Neural cell (in vitro differentiated cells): ENCODE results near the gene RSPO4.
A peak's percentile ranks its signal among the peaks of the same experiment; 100 is the strongest.

Experiments used
- CTCF ChIP-seq: fragments of 450-650 bp; IDR thresholded peaks from 2 replicates; pipeline ENCODE4 v1.5.1; 2014; ENCODE audit warnings: antibody characterized with exemption, mild to moderate bottlenecking, moderate library complexity; ENCODE audit not compliant: poor library complexity, severe bottlenecking
- EZH2 ChIP-seq: fragments of 200-600, 300-800 bp; shearing (Covaris generic), sonication (generic); IDR thresholded peaks from 2 replicates; pipeline ENCODE4 v1.6.1; 2014; ENCODE audit warnings: antibody characterized with exemption, low read length, borderline replicate concordance, mild to moderate bottlenecking; ENCODE audit not compliant: insufficient read depth, poor library complexity, severe bottlenecking
- RAD21 ChIP-seq: fragments of 450-650 bp; conservative IDR thresholded peaks from 2 replicates; pipeline ENCODE4 v1.6.1; 2014; ENCODE audit warnings: antibody characterized with exemption, mild to moderate bottlenecking, moderate library complexity

GRCh38 chr20:956330-956951, 45.7 kb downstream of the RSPO4 start:
- TF ChIP-seq CTCF (peak; percentile 99), EZH2 (no peak), RAD21 (peak; percentile 100)
